GM19328 (cell line): ENCODE data around the gene AVPI1.

Experiments used
- ATAC-seq: cut with Tn5 transposase; IDR thresholded peaks from one replicate; pipeline ENCODE4 v1.9.1; 2021; ENCODE audit warnings: mild to moderate bottlenecking, moderate library complexity; ENCODE audit not compliant: unreplicated experiment

AVPI1 gene, protein sequence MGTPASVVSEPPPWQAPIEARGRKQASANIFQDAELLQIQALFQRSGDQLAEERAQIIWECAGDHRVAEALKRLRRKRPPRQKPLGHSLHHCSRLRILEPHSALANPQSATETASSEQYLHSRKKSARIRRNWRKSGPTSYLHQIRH

GRCh38 chr10:97686962-97687784 lies at the start of gene AVPI1:
Gene AVPI1 (minus strand): TSS chr10:97687241. CDS start chr10:97679905, 7,336 bp downstream.
- ATAC-seq: peak; percentile 89

DNA sequence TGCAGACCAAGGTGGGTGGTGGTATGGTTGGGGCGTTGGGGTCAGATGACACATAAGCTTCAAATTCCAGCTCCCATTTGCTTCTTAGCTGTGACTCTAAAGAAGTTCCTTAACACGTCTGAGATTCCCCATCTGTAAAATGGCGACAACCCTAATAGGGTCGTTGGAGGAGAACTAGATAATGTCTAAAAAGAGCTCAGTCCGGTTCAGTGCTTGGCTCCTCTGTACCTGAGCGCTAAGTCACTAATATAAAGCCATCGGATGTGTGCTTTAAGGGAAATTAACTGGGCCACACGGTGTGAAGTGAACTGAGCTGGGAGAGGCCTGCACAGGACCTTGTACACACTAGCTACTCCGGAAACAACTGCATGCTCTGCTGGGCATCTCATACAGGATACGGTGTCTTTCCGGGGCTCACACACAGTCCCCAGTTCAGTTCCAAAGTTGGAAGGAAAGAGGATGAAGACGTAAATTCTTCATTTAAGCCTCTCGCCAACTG lies 49.4 kb upstream of the AVPI1 start:
- peak; percentile 17 for ATAC-seq

DNA sequence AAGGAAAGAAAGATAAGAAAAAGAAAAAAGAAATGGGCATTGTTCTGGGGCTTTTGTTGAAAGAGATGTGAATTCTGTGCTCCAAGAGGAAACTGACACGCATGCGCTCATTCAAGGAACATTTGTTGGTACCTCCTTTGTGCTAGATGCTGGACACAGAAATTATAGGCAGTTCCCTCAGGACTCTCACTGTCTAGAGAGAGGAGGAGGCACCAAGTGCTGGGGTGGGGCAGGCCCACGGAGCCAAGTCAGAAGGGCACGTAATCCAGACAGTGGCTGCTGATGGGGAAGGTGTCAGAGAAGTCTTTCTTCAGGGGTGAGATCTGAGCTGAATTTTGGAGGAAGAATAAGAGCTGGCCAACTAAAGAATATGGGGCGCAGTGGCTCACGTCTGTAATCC lies 47.0 kb upstream of the AVPI1 start:
- ATAC-seq: no peak

GRCh38 chr10:97733256-97733655 lies 46.2 kb upstream of the AVPI1 start:
- no peak for ATAC-seq

GRCh38 chr10:97732052-97732359 lies 45.0 kb upstream of the AVPI1 start:
- no peak for ATAC-seq

DNA sequence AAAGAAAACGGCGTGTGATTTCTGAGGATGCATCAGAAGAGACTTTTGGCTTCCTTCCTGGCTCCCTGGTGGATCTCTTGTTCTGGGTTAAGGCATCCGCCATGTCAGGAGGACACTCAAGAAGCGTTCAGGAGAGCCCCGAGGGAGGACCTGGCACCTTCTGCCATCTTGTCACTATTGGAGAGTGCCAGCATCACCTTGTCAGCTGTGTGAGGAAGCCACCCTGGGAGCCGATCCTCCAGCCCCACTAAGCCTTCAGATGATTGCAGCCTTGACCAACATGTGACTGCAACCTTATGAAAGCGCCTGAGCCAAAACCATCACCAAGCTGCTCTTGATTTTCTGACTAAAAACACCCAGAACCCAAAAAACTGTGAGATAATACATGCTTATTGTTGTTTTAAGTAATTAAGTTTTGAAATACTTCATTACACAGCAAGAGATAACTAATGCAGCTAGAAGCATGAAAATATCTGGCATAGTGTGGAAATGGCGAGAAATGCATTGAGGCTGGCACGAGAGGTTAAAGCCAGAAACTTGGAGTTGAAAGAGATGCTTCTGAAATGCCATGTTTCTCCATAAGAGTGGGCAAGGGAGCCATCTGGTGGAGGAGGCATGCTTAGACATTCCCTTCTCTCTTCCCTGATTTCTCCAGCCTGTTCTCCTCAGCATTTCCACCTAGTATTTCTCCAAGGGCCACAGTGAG lies 44.5 kb upstream of the AVPI1 start:
- no peak for ATAC-seq

DNA sequence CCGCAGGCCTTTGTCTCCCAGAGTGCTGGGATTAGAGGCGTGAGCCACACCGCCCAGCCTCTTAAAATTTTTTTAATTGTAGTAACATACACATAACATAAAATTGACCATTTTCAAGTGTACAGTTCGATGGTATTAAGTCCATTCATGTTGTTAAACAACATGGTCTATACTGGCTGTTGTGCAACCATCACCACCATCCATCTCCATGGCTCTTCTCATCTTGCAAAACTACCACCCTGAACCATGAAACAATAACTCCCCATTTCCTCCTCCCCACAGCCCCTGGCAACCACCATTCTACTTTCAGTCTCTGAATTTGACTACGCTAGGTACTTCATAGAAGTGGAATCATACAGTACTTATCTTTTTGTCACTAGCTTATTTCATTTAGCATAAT lies 42.0 kb upstream of the AVPI1 start:
- no peak for ATAC-seq

DNA sequence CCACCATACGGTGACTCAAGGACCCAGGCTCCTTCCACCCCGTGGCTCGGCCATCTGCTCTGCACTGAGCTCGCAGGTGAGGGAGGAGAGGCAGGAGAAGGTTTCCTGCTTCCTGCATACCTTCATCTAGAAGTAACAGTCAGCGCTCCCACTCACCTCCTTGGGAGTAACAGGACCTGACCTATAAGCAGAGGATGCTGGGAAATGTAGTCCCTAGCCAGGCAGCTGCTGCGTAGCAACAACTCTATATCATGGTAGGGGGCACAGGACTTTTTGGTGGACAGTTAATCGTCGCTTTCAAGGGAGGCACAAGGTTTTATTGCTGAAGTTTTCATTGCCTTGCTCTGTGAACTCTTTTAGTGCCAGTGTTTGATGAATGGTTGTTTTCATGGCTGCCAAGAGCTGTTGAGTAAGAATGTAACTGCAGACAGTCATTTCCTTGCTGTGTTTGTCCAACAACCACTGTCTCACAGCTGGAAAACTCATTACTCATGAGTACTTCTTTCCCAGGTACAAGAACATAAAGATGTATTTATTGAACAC lies 39.7 kb upstream of the AVPI1 start:
- ATAC-seq: no peak

GRCh38 chr10:97724341-97724941 lies 37.4 kb upstream of the AVPI1 start:
- no peak for ATAC-seq

DNA sequence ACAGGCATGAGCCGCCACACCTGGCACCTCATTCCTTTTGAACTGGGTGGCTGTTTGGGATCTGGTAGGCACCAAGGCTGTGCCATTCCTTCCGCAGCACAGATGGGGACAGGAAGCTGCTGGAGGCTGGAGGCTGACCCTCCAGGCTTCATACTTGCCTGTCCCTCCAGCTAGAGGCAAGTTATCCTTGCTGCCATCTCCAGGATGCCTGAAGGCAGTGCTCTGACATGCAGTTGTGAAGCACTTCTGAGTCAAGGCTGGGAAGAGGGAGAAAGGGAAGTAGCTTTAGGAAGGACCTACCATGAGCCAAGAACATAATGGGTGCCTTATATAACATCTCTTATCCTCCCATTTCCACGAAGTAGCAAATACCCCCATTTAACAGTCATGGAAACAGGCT lies 36.0 kb upstream of the AVPI1 start:
- no peak for ATAC-seq

- ATAC-seq: no peak
Observed at GRCh38 chr10:97721871-97722780, 35.1 kb upstream of the AVPI1 start.

DNA sequence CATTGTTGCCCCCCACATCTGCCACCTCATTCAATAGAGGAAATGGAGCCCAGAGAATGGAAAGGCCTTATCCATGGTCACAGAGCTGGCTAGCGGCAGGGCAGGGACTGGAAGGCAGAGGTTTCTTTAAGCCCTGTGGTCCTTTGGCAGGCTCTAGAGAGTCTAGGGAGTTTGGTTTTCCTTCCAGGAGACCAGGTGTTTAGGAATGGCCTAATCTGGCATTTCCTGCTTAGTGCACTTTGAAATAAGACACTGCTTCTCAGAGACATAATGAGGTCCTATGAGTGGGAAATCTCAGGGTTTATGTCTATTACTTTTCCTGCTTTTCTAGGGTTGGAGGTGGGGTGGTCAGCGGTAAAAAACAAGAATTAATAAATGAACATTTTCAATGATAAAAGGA lies 32.6 kb upstream of the AVPI1 start:
- no peak for ATAC-seq

DNA sequence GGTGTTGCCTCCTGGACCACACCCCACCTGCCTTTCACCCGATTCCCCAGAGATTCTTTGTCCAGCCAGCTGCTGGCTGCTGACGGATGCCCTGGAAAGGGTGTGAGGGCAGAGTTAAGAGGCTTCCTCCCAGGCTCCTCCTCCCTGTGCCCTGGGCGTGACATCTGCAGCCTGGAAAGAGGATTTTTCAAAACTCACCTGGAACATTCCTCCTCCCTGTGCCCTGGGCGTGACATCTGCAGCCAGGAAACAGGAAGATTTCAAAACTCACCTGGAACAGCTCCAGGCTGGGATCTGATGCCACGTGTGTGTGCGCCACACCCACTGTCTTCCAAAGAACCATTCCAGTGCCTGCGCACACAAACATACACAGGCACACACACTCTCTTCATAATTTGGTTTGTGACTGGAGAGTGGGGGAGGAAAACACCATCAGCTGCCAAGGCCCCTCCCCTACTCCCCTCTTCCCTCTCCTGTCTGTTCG lies 31.7 kb upstream of the AVPI1 start:
- no peak for ATAC-seq

DNA sequence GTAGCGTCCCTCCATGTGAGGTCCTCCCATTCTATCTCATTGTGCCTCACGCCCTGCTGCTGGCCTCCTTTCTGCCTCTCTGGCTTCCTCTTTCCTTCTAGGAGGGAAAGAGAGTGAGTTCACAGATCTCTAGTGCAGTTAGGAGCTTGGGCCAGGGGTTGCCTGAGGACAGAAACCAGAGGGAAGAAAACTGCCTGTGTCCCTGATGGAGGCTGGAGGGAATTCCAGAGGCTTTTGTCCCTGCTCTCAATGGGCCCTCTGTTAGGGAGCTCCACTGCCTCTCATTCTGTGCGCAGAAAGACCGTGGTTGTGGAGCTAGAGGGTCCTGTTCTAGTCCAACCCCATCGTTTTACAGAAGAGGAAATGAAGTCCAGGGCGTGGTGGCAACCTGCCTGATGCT lies 31.1 kb upstream of the AVPI1 start:
- no peak for ATAC-seq

DNA sequence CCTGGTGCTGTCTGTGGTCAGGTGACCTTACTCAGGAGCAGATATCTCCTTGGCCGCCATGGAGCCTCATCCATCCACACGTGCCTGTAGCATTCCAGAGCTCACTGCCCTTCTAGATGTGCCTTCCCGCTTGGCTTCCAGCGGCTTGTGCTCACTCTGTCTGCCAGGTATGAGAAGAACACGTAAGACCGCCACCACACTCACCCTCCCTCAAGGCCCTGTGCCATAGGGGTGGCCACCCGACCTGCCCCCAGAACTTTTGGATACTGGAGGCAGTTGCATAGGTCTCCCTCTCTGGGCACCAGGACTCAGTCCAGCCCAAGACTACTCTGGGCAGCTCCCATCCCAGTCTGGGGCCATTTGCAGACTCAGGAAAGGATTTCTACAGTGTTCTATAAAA lies 30.6 kb upstream of the AVPI1 start:
- ATAC-seq: no peak

GRCh38 chr10:97715259-97715874 lies 28.3 kb upstream of the AVPI1 start:
- no peak for ATAC-seq

DNA sequence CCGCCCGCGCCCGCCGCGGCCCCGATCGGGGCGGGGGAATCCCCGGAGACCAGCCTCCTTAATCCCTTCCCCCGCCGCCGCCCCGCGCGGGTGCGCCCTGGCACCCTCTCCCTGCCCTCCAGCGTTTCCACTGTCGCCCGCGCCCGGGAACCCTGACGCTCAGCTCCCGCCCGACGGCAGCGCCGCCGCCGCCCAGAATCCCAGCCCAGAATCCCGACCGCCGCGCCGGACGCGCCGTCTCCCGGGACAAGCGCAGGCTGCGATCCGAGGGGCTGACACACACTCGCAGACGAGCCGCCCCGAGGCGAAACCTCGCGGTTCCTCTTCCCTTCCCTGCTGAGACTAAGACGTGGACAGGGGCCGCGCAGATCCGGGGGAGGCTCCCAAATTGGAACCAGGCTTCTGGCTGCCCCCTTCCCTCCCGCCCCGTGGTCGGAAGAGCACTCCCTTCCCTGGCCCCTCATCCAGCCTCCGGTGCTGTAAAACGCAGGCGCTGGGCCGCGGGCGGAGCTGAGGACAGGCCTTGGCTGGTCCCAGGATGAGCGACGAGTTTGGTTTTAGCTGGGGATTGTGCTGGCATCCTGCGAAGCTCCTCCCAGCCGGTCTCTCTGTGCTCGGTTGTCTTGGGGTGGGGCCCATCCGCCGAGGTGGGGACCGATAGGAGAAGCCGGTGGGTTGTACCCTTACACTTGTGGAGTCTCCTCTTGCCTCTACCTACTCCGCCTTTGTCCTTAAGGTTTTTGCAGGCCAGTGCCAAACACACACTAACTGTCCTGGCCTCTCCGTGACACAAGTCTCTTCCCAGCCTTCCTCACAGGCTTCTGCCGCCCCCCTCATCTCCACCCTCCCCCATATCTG lies 27.6 kb upstream of the AVPI1 start:
- no peak for ATAC-seq

DNA sequence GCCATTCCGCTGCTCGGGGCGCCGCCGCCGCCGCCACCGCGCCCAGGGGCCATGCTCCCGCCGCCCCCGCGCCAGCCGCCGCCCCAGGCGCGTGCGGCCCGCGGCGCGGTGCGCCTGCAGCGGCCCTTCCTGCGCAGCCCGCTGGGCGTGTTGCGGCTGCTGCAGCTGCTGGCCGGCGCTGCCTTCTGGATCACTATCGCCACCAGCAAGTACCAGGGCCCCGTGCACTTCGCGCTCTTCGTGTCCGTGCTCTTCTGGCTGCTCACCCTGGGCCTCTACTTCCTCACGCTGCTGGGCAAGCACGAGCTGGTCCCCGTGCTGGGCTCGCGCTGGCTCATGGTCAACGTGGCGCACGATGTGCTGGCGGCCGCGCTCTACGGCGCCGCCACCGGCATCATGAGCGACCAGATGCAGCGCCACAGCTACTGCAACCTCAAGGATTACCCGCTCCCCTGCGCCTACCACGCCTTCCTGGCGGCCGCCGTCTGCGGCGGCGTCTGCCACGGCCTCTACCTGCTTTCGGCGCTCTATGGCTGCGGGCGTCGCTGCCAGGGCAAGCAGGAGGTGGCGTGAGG lies 26.9 kb upstream of the AVPI1 start:
- peak; percentile 66 for ATAC-seq
